UCSD-AML1 (cell line): ENCODE data around the gene PPP2R5E.
A peak's percentile ranks its signal among the peaks of the same experiment; 100 is the strongest.

Experiments
- DNase-seq: peaks from one replicate; lab custom pipeline; 2025; ENCODE audit not compliant: unreplicated experiment; lab: John Stamatoyannopoulos, UW

Gene PPP2R5E

DNA sequence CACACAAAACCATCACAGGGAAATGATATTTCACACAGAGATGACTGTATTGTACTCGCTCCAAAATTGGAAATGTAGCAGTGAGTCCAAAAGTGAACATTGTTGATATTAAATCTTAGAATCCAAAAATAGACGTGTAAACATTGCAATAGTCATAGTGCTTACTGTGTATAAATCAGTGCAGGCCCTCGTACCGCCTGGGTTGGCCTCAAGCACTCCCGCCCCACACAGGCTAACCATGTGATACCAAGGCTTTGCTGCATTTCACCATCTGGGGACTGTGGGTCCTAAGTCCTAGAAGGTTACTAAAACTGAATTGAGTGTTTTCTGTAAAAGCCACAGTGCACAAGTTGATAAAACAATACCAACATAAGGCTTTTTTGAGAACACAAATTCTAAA is 107.3 kb downstream of the PPP2R5E start:
- no peak for DNase-seq

DNA sequence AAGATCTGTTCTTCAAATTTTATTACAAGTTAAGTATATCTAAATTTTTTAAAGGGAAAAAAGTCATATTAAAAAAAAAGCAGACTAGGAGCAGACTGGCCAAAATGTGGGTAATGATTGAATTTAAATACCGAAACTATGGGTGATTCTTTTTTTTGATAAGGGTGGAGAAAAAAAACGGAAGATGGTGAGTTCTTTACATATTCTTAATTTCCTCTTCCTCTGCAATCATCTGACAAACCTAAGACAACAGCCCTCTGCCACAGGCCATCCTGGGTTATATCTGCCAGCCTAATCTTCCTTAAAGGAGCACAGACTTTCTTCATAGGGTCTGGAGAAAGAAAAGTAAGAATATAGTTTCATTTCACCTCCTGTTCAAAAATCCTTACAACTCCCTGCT is 108.0 kb downstream of the PPP2R5E start:
- no peak for DNase-seq

DNA sequence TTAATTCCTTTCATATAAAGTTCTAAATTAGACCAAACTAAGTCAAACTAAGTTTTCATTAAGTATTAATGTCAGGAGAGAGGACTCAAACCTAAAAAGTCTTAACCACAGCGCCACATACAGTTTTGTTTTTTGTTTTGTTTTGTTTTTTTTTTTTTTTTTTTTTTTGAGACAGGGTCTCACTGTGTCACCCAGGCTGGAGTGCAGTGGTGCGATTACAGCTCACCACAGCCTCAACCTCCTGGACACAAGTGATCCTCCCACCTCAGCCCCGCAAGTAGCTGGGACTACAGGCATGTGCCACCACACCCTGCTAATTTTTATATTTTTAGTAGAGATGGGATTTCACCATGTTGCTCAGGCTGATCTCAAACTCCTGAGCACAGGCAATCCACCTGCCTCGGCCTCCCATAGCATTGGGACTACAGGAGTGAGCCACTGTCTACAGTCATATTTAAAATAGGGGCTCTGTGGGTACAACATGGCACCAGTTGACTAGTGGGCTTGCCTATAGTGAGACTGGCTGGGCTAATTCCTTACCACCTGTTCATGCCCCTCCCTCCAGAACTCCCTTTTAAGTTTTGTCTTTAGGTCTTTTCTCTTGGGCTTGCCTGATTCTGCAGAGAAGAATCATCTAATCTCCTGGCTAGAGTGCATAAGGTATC is 110.2 kb downstream of the PPP2R5E start:
- DNase-seq: no peak

DNA sequence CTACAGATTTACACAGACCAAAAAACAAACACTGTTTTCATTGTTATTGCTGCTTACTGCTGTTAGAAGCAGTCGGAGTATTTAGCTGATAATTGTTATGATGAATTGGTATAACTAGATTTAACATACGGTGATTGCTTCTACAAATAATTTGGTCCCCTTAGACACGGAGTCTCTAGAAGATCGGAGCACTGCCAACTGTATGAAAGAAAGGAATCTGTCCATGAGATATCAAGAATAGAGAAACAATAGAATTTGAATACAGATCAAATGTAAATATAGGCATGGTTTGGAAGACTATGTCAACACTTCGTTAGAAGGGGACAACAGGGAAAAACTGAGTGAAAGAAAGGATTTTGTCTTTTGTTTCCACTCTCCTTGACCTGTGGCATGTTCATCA is 110.9 kb downstream of the PPP2R5E start:
- no peak for DNase-seq

DNA sequence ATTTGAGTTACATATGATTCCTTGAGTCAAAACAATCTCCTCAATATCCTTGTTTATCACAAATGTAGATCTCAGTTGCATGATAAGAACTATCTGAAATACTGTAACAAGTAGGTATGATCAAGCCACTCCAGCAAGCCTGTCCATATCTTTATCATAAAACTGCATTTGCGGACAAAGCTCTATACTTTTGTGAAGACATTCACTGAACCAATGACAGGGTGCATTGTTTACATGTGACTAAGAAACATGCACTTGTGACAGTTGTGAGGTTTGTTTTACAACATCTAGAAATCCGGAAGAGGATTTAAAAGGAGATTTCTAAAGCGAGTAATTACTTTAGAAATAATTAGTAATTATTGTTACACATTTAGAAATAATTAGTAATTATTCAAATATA is 111.7 kb downstream of the PPP2R5E start:
- DNase-seq: no peak

DNA sequence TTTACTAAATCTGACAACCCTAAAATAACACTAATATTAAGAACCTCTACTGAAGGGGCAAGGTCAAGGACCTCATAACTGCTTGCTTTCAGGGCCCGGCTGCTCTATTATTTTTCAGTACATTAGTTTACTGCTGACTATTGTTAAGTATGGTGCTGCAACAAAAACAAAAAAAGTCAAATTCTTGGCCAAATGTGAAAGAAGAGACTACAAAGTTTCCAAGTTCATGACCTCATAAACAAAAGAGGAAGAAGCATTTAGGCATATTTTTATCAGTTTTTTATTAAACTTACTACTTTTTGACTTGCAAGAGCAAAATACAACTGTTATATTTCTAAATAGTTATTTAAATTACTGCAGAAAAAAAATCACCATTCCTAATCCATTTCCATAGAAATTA is 114.7 kb downstream of the PPP2R5E start:
- DNase-seq: no peak

DNA sequence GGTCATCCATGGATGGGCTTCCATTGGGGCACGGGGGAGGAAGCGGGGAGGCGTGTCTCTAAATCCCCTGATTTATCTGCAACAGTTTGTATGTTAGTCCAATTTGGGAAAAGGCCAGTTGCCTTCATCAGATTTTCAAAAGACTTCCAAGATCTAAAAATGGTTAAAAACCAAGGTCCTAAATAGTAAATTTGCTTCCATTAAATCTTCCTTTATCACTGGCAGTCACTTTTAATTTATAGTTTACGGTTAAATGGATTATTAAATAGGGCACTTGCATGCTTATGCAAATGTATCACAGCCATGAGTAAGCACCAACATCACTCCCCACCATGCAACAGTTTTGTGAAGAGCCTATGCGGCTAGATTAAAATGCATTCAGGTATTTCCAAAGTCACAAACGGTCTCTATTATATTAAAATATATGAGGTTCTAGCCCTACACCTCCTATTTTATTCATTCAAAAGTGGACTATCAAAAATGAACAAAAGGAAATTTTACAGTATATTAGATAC is 116.3 kb downstream of the PPP2R5E start:
- no peak for DNase-seq

DNA sequence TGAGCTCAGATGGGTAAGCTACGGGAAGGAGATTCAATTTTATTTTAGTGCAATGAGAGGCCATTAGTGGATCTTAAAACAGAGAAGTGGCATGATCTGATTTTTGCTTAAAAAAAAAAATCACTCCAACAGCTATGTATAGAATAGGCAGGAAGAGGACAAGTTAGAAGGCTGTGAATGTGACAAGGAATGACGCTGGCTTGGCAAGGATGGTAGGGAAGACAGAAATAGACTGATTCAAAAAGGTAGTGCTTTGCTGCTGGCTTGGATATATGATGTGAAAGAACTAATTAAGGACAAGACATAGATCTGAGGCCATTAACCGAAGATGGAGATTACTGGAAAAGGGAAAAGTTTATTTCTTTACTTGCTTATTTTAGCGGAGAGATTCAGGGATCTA is 119.3 kb downstream of the PPP2R5E start:
- no peak for DNase-seq

DNA sequence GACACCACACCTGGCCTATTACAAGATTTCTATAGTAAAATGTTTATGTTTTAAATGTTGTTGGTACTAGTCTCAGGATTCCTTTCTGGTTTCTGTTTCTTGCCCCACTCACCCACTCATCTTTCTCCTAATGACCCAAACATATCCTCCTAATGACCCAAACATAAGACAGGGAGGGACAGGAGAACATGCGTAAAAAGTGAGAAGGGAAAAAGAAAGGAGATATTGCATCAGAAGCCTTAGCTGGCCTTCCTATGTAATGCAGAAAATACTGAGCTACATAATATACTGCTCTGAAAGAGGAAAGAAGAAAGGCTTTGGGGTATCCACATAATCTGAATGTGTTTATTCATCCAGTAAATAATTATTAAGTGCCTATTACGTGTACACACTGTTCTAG is 119.8 kb downstream of the PPP2R5E start:
- no peak for DNase-seq

DNA sequence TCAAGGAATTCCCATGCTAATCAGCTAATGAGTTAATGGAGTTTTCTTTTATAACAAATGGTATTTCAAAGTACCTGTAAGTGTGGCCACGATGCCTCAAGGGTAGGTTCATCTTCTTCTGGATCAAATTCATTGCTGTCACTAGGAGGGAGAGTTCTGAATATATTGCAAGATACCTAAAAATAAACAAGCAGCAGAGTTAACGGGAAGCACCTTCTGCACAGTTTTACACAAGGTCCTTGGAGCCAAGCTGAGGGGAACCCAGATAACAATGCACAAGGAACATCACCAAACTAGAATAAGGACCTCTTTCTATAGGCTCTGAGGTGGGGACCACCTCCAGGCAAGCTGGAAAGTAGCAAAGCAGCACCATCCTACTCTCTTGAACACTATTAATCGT is 121.3 kb downstream of the PPP2R5E start:
- DNase-seq: no peak

DNA sequence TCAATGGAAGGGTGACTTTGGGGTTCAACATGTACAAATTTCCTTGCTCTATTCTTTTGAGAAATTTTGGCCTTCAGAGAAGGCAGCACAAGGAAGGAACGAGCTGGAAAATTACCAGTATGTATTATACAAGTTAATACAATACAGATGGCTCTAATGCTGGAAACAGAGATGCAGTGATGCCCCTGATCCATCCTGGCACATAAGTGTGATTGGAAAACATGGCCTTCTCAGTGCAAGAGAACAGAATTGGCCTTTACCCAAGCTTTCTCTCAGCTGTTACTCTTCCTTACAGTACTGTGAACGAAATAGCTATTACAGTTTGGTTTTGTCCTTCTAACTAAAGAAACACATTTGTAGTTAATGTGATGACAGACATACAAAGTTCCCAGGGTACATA is 122.0 kb downstream of the PPP2R5E start:
- no peak for DNase-seq

DNA sequence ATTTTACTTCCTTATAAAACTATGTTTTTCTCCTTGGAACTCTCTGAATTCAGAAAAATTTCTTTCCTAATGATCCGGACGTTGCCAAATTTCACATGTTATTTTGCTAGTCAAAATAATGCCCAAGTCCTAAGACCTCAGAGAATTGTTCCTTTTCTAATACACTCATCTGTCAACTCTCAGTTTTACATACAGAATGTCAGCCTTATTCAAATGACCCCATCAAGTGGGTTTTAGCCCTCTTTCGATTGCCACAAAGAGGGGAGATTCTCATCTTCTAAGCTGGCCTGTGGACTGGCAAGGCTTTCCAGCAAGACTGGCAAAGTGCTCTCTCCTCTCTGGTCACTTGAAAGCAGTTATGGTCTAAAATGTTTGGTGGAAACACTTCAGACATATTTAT is 125.2 kb downstream of the PPP2R5E start:
- DNase-seq: no peak

DNA sequence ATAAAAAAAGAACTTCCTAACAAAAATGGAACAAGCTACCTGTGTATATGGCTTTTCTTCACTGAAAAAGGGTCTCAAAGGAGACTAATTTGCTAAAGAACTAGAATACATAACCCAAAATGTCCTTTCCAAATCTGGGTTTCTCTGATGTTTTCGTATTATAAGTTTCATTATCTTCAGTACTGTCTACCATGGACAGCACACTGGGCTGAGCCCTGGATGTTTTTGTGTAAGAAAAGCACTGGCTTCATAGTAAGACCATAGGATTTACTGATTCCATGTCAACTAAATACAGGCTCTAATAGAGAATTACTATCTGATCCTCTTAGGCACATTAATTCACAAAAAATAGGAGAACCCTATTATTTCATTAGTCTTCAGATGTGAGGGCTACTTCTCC is 130.2 kb downstream of the PPP2R5E start:
- DNase-seq: no peak

DNA sequence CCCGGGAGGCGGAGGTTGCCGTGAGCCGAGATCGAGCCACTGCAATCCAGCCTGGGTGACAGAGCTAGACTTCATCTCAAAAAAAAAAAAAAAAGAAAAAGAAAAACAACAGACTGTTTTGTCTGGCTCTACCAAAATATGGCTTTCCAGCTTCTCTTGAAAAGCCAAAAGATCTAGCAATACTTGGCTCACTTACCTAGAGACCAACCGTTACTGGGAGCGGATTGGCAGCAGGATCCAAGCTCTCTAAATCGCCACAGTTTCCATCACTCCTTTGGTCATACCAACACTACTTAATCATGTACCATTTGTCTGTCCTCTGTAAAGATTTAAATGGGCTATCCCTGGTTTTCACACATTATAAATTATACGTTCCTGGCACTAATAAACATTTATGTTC is 136.8 kb downstream of the PPP2R5E start:
- DNase-seq: no peak

DNA sequence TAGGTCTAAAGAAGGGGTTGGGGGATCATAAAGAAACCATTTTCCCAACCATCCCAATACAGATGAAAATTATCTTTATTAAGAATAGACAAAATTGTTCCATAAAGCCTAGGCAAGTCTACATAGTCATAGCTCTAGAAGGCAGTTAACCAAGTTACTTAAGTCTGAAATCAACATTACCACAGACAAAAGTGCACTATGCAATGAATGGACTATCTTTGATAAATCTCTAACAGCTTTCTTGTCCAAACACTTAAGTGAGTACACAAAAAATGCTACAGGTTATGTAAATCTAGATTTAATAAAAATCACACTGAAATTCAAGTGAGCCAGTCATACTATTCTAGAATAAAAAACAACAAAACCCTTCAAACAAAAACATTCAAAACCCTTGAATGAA is 137.5 kb downstream of the PPP2R5E start:
- DNase-seq: no peak

DNA sequence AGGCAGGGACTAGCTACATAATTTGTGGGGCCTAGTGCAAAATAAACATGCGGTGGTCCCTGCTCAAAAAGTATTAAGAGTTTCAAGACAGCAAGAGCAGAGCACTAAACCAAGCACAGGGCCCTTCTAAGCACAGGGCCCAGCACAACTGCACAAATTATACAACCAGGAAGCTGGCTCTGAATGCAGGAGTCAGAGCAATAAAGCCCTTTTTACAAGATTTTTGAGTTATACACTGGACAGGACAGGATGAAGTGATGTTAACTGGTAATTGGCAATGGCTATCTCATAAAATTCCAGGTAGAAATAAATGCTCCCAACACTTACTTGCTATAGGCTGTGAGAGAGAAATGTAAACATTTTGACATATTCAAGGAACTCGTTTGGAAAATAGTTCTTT is 138.3 kb downstream of the PPP2R5E start:
- no peak for DNase-seq

DNA sequence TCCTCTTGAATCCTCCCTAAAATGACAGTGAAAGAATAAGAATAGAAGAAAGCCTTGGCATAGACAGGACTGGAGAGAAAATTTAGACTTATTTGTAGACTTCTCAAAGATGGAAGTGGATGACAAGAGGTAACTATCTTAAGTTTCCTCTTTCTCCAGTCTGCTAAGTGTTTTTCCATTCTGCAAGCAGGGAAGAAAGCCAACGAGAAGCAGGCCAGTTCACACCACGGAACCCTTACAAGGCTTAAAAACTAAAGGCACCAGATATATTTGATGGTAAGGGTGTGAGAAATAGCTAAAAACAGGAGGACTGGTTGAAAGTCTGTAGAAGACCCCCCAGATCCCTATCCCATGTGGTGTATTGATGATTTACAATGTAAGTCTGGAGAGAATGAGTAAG is 141.5 kb downstream of the PPP2R5E start:
- DNase-seq: no peak

DNA sequence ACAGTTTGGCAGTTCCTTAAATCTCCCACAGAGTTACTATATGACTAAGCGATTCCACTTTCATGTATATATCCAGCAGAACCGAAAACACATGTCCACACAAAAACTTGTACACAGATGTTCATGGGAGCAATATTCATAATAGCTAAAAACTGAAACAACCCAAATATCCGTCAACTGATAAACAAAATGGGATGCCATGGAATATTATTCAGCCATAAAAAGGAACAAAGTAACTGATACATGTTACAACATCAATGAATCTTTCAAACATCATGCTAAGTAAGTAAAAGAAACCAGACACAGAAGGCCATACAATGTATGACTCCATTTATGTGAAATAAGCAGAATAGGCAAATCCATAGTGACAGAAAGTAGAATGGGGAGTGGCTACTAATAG is 144.2 kb downstream of the PPP2R5E start:
- no peak for DNase-seq

DNA sequence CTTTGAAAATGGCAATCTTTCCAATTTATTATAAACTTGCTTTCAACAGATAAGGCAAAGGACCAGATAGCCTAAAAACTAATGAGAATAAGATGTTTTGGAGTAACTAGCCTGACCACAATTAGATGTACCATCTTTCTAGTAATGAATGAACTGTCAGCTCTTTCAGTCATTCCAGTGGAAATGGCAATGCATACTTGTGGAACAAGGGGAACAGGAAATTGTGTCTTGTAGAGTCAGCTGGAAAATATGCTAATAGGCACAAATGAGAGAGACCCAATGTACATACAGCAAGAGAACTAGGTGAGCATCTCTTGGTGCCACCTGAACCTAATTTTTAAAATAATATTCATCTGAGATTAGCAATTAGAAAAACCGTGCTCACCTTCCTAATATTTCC is 148.3 kb downstream of the PPP2R5E start:
- DNase-seq: no peak

DNA sequence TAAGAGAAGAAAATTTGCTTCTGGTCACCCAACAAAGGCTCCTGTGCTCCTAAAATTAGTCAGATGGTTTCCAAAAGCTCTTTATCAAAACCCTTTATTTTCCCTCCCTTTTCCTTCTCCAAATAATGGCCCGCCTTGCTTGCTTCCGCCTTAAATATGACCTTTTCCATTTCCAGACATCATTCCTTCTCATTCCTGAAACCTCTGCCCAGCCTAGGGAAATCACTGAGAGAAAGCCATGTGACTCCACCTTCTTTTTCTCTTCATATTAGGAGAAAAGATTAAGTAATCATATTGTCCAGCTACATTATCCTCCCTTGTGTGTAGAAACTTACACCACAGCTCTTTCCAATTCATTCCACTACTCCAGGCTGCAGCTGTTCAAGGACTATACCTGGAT is 148.7 kb downstream of the PPP2R5E start:
- no peak for DNase-seq

DNA sequence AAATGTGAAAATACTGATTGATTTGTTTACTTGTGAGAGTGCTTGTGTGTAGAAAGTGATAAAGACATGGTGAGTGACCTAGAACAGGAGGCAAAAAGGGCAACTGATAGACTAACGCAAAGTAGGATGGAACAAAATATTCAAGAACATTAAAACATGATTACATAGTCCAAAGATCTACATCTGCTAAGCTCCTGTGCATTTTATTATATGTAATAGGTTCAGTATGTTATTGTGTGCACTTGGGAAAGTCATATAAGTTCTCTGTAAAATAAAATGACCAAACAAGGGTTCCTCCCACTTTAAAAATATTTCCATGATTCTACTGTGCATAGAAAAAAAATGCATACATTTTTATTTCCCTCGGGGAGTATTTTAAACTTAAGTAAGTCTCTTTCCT is 150.2 kb downstream of the PPP2R5E start:
- no peak for DNase-seq

DNA sequence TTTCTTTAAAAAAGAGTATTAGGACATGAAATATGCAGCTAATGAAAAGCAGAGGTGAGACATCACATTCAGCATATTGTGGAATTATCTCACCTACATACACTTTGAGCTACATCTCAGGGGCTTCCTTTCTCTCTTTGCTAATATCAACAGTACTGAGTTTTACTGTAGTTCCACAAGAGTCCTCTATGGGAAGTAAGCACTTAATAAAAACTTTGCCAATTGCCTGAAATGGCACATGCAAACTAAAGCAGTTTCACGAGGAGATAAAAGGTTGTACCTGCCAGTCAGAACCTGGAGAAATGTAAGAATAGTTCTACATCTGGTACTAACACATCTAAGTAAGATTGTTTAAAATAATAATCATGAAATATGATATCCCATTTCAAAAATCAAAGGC is 150.9 kb downstream of the PPP2R5E start:
- DNase-seq: no peak

DNA sequence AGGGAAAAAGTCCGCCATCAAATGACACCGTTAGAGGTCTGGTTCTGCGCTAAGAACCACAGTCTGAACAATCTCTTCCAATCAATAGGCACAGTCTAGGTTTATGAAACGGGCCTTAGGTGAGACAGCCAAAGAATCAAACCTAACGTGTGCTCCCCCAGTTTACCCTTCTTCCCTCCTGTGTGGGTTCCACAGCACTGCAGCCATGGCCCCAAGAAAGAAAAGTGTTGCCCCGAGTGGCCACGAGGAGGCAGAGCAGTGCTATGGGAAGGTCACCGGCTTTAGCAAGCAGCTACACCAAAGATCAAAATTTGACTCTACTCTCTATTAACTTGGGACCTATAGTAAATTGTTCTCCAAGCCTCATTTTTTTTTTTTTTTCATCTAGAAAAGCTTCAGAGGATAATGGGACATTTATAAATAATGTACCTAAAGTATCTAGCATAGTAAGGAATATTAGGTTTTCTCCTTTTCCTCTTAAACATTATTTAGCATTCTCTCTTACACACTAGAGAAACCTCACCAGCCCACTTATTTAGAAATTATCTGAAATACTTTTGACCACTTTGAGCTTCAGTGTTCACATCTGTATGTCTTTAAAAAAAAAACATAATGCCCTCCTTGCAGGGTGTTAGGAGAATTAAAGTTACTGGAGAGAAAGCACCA is 154.3 kb downstream of the PPP2R5E start:
- peak; percentile 66 for DNase-seq
